HepG2 (cell line): ENCODE results near the gene C1QTNF5. TPM values are rescaled to one million over a fixed set of nuclear protein-coding genes. Genes with fewer than 3 reads are reported as not detected.
A peak's percentile ranks its signal among the peaks of the same experiment; 100 is the strongest.

Experiments used
- AGO1 ChIP-seq: fragments of 200-400 bp; formaldehyde crosslinking; IDR thresholded peaks from 2 replicates; pipeline ENCODE4 v1.6.1; 2017; ENCODE audit warnings: mild to moderate bottlenecking, low read depth, low read length, moderate library complexity; ENCODE audit not compliant: poor library complexity, severe bottlenecking
- BCL6 ChIP-seq: IDR thresholded peaks from 2 replicates; pipeline ENCODE4 v1.6.1; 2016; ENCODE audit warnings: missing genetic modification reagents, missing compliant biosample characterization
- ESRRA ChIP-seq: sonication (generic); formaldehyde crosslinking; IDR thresholded peaks from 2 replicates; pipeline ENCODE4 v1.5.1; 2020; ENCODE audit warnings: mild to moderate bottlenecking, low read depth, missing genetic modification reagents
- FOXC1 ChIP-seq: sonication (generic); formaldehyde crosslinking; IDR thresholded peaks from 2 replicates; pipeline ENCODE4 v1.8.0; 2022; ENCODE audit warnings: mild to moderate bottlenecking, missing genetic modification reagents, borderline replicate concordance
- JUN ChIP-seq: sonication (generic); formaldehyde crosslinking; IDR thresholded peaks from 2 replicates; pipeline ENCODE4 v1.4.0; 2020; ENCODE audit warnings: mild to moderate bottlenecking, missing genetic modification reagents
- MAZ ChIP-seq, 2 experiments: sonication (generic) in 1 of 2; formaldehyde crosslinking in 1 of 2; IDR thresholded peaks; 2 replicates each; pipeline versions ENCODE4 v1.5.0 to v1.6.1; 2012 to 2020; ENCODE audit warnings: low read depth in 2 of 2, mild to moderate bottlenecking in 2 of 2, borderline replicate concordance in 1 of 2, improper control_type of control experiment in 1 of 2, low read length in 1 of 2, missing genetic modification reagents in 1 of 2, moderate library complexity in 1 of 2
- MBNL3 ChIP-seq: fragments of 250-450 bp; sonication (Bioruptor Pico); conservative IDR thresholded peaks from 2 replicates; pipeline ENCODE4 v1.8.0; 2022; ENCODE audit warnings: mild to moderate bottlenecking, inconsistent platforms
- MLLT10 ChIP-seq: sonication (generic); formaldehyde crosslinking; IDR thresholded peaks from 2 replicates; pipeline ENCODE4 v1.4.0; 2020; ENCODE audit warnings: missing genetic modification reagents
- NFE2 ChIP-seq: sonication (generic); formaldehyde crosslinking; IDR thresholded peaks from 2 replicates; pipeline ENCODE4 v1.4.0; 2020; ENCODE audit warnings: missing genetic modification reagents
- NFE2L2 ChIP-seq: fragments of 150-350 bp; IDR thresholded peaks from 2 replicates; pipeline ENCODE4 v1.6.1; 2014; ENCODE audit warnings: low read length
- NR2F6 ChIP-seq, 2 experiments: IDR thresholded peaks; 2 replicates each; pipeline ENCODE4 v1.6.1; 2016; ENCODE audit warnings: antibody characterized with exemption in 1 of 2, mild to moderate bottlenecking in 1 of 2
- RNF2 ChIP-seq: fragments of 450-650 bp; conservative IDR thresholded peaks from 2 replicates; pipeline ENCODE4 v1.6.1; 2016; ENCODE audit warnings: low read depth
- SPEN ChIP-seq: sonication (generic); formaldehyde crosslinking; IDR thresholded peaks from 2 replicates; pipeline ENCODE4 v1.5.1; 2020; ENCODE audit warnings: low read depth, mild to moderate bottlenecking, missing genetic modification reagents
- TEAD3 ChIP-seq: optimal IDR thresholded peaks from 2 replicates; pipeline ENCODE3; 2016; ENCODE audit warnings: borderline replicate concordance
- ZBTB20 ChIP-seq: sonication (generic); formaldehyde crosslinking; IDR thresholded peaks from 2 replicates; pipeline ENCODE4 v1.8.1; 2023; ENCODE audit warnings: missing genetic modification reagents, low read depth, mild to moderate bottlenecking, borderline replicate concordance
- ZBTB33 ChIP-seq: sonication (generic); formaldehyde crosslinking; IDR thresholded peaks from 2 replicates; pipeline ENCODE4 v1.4.0; 2020; ENCODE audit warnings: missing genetic modification reagents
- ZFP90 ChIP-seq: sonication (generic); formaldehyde crosslinking; IDR thresholded peaks from 2 replicates; pipeline ENCODE4 v1.8.0; 2022; ENCODE audit warnings: missing genetic modification reagents, mild to moderate bottlenecking, inconsistent platforms, borderline replicate concordance
- ZKSCAN1 ChIP-seq: fragments of 150-350 bp; IDR thresholded peaks from 2 replicates; pipeline ENCODE4 v1.6.1; 2014; ENCODE audit warnings: low read length
- ZNF276 ChIP-seq: sonication (generic); formaldehyde crosslinking; IDR thresholded peaks from 2 replicates; pipeline ENCODE4 v1.4.0; 2020; ENCODE audit warnings: mild to moderate bottlenecking, low read depth, missing genetic modification reagents
- ZNF569 ChIP-seq: sonication (generic); formaldehyde crosslinking; IDR thresholded peaks from 2 replicates; pipeline ENCODE4 v1.5.0; 2020; ENCODE audit warnings: mild to moderate bottlenecking, missing genetic modification reagents, moderate library complexity, borderline replicate concordance
- ZNF777 ChIP-seq: sonication (generic); formaldehyde crosslinking; IDR thresholded peaks from 2 replicates; pipeline ENCODE4 v1.4.0; 2020; ENCODE audit warnings: missing genetic modification reagents
- polyA plus RNA-seq, 8 experiments: library from polyadenylated mRNA; depleted of rRNA in 3 of 8; stranded (reverse) in 7 of 8; unstranded in 1 of 8; fragments of >200 nt; fragmentation: Illumina TruSeq in 4 of 8; extraction: Trizol in 4 of 8; gene quantifications; 2 replicates each; pipeline versions ENCODE4 v1.2.1 to v1.2.3, GENCODE V29; 2011 to 2016; ENCODE audit warnings: low read depth in 4 of 8, missing spikeins in 1 of 8, mixed read lengths in 1 of 8; ENCODE audit not compliant: insufficient read depth in 1 of 8
- total RNA-seq, 5 experiments: library from RNA; depleted of rRNA; stranded (reverse); fragments of >200 nt; fragmentation: Illumina TruSeq; extraction: Trizol; gene quantifications; 2 replicates each; pipeline ENCODE4 v1.2.3, GENCODE V29; 2016; ENCODE audit warnings: low read depth in 1 of 5
- TF ChIP-seq, protein P1 (sequence below): sonication (generic); formaldehyde crosslinking; IDR thresholded peaks from 2 replicates; pipeline ENCODE4 v1.4.0; 2020; ENCODE audit warnings: mild to moderate bottlenecking, missing genetic modification reagents
- TF ChIP-seq, protein P2 (sequence below): sonication (generic); formaldehyde crosslinking; IDR thresholded peaks from 2 replicates; pipeline ENCODE4 v1.5.0; 2020; ENCODE audit warnings: missing genetic modification reagents

The C1QTNF5 gene
- total and polyA plus RNA-seq, 2 of the 13 experiments (the other 11 are each of a cell fraction or from before 2014, with no cell fraction given) = 0.86 to 1.2 TPM

DNA sequence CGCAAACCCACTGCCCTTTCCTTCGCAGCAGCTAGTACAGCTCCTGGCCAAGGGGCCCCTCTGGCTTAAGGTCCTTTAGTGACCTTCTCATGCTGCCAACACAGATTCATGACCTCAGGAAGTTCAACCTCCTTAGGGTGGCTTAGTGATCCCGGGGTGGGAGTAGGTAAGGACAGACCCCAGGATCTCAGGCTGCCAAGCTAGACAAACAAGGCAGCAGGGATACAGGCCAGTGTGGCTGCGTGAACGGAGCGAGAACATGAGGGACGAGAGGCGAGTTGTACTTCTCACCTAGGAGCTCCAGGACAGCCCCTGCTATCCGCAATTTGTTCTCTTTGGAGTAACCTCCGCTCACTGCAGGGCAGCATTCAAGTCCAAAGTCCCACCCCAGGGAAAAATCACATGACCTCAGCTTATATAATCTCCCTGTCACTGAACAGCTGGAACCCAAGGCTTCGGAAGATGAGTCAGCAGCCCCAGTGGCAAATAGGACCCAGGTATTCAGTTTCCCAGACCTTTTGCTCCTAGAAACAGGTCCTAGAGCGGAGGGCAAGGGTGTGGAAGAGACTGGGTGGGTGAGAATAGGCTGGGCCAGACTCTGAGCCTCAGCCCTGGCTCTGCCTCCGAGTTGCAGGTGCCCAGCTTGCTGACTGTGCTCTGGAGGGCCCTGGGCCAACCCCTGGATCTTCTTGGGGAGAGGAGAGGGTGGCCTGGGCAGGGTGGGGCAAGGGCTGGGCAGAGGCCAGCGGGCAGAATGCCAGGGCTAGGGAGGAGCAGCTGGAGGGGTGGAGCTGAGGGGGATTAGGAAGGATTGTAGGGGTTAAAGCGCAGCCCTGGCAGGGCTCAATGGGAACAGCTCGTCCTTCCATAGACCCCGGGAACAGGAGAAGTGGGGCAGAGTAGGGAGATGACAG lies 27.7 kb upstream of the C1QTNF5 start (continued):
- TF ChIP-seq ZNF276 = no peak
- no peak; the same call in 1 of the 2 replicates for TF ChIP-seq FOXC1 (CRISPR knock-in tag)
- TF ChIP-seq, protein P1, sequence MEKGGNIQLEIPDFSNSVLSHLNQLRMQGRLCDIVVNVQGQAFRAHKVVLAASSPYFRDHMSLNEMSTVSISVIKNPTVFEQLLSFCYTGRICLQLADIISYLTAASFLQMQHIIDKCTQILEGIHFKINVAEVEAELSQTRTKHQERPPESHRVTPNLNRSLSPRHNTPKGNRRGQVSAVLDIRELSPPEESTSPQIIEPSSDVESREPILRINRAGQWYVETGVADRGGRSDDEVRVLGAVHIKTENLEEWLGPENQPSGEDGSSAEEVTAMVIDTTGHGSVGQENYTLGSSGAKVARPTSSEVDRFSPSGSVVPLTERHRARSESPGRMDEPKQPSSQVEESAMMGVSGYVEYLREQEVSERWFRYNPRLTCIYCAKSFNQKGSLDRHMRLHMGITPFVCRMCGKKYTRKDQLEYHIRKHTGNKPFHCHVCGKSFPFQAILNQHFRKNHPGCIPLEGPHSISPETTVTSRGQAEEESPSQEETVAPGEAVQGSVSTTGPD (CRISPR knock-in tag) = peak; percentile 19; the same call in 1 of the 2 replicates
- peak; percentile 94 for TF ChIP-seq ESRRA
- peak; percentile 59 for TF ChIP-seq TEAD3 (CRISPR knock-in tag)
- TF ChIP-seq, protein P2, sequence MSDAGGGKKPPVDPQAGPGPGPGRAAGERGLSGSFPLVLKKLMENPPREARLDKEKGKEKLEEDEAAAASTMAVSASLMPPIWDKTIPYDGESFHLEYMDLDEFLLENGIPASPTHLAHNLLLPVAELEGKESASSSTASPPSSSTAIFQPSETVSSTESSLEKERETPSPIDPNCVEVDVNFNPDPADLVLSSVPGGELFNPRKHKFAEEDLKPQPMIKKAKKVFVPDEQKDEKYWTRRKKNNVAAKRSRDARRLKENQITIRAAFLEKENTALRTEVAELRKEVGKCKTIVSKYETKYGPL (CRISPR knock-in tag) = peak; percentile 96
- TF ChIP-seq MBNL3 (CRISPR knock-in tag) = no peak
- no peak for TF ChIP-seq MLLT10 (CRISPR knock-in tag)
- TF ChIP-seq AGO1 = no peak
- TF ChIP-seq ZNF569 (CRISPR knock-in tag) = no peak
- 0 out of 2 replicates have a peak, but pooled peaks have one; percentile 6 for TF ChIP-seq ZBTB33 (CRISPR knock-in tag)
- TF ChIP-seq NR2F6 (IDR thresholded peaks at IDR 0.05) = peak; percentile 88
- TF ChIP-seq NR2F6 (CRISPR knock-in tag; IDR thresholded peaks at IDR 0.05) = peak; percentile 84
- TF ChIP-seq ZBTB20 (CRISPR knock-in tag) = no peak
- TF ChIP-seq SPEN (CRISPR knock-in tag) = peak; percentile 86; the same call in 1 of the 2 replicates
- peak; percentile 64; the same call in 1 of the 2 replicates for TF ChIP-seq NFE2
- no peak for TF ChIP-seq ZKSCAN1
- no peak for TF ChIP-seq RNF2
- peak; percentile 78 for TF ChIP-seq NFE2L2
- no peak for TF ChIP-seq ZNF777 (CRISPR knock-in tag)
- 0 out of 2 replicates have a peak, but pooled peaks have one; percentile 63 for TF ChIP-seq JUN
- peak; percentile 62; the same call in 1 of the 2 replicates for TF ChIP-seq ZFP90 (CRISPR knock-in tag)
- no peak for TF ChIP-seq MAZ (IDR thresholded peaks at IDR 0.05; ENCODE audit: borderline replicate concordance, low read depth, low read length)
- TF ChIP-seq MAZ (CRISPR knock-in tag; IDR thresholded peaks at IDR 0.05; ENCODE audit: low read depth) = no peak
- peak; percentile 92 for TF ChIP-seq BCL6 (CRISPR knock-in tag)
